HG03460 (cell line): Measurements from ENCODE around the gene TMEM154.

Source experiments
- ATAC-seq: cut with Tn5 transposase; IDR thresholded peaks from one replicate; pipeline ENCODE4 v1.9.1; 2021; ENCODE audit not compliant: unreplicated experiment

The TMEM154 gene

GRCh38 chr4:152599095-152599494, 80.7 kb downstream of the TMEM154 start:
- no peak for ATAC-seq

GRCh38 chr4:152598454-152598853, 81.3 kb downstream of the TMEM154 start:
- no peak for ATAC-seq

- ATAC-seq: peak; percentile 63
Observed at GRCh38 chr4:152594978-152595925, 84.5 kb downstream of the TMEM154 start.

- no peak for ATAC-seq
Observed at GRCh38 chr4:152594057-152594456, 85.7 kb downstream of the TMEM154 start.

- no peak for ATAC-seq
Observed at GRCh38 chr4:152591876-152592275, 87.9 kb downstream of the TMEM154 start.

- ATAC-seq: no peak
Observed at GRCh38 chr4:152591396-152591795, 88.4 kb downstream of the TMEM154 start.

- no peak for ATAC-seq
Observed at GRCh38 chr4:152590179-152591031, 89.4 kb downstream of the TMEM154 start.

GRCh38 chr4:152588869-152589268, 90.9 kb downstream of the TMEM154 start:
- no peak for ATAC-seq

GRCh38 chr4:152587127-152587526, 92.7 kb downstream of the TMEM154 start:
- no peak for ATAC-seq

- no peak for ATAC-seq
Observed at GRCh38 chr4:152586668-152587067, 93.1 kb downstream of the TMEM154 start.

- ATAC-seq: no peak
Observed at GRCh38 chr4:152585023-152585441, 94.8 kb downstream of the TMEM154 start.

- no peak for ATAC-seq
Observed at GRCh38 chr4:152581536-152582160, 98.1 kb downstream of the TMEM154 start.

GRCh38 chr4:152579916-152580315, 99.9 kb downstream of the TMEM154 start:
- no peak for ATAC-seq

- no peak for ATAC-seq
Observed at GRCh38 chr4:152579107-152579764, 100.6 kb downstream of the TMEM154 start.

- no peak for ATAC-seq
Observed at GRCh38 chr4:152578670-152579069, 101.1 kb downstream of the TMEM154 start.

GRCh38 chr4:152577708-152578396, 101.9 kb downstream of the TMEM154 start:
- ATAC-seq: peak; percentile 79

GRCh38 chr4:152575533-152575932, 104.3 kb downstream of the TMEM154 start:
- ATAC-seq: no peak

GRCh38 chr4:152573861-152574260, 105.9 kb downstream of the TMEM154 start:
- no peak for ATAC-seq

GRCh38 chr4:152572417-152573086, 107.2 kb downstream of the TMEM154 start:
- no peak for ATAC-seq

- no peak for ATAC-seq
Observed at GRCh38 chr4:152571770-152572169, 108.0 kb downstream of the TMEM154 start.
